A549 treated with Hydrocortisone at 1 μM for 4 hours (cell line): ENCODE measurements around the gene MSANTD1. TPM values are rescaled to one million over a fixed set of nuclear protein-coding genes. Genes with fewer than 3 reads are reported as not detected.

ENCODE experiments used
- total RNA-seq: library from RNA; stranded (reverse); fragments of 200-300 nt; extraction: Qiagen RNA extraction; gene quantifications from 5 replicates; pipeline ENCODE4 v1.2.3, GENCODE V29; 2022

The MSANTD1 gene
- 0.09 to 0.21 TPM (median 0.15 TPM) in 5 replicates for total RNA-seq

GRCh38 chr4:3248811-3249661 is at the start of gene MSANTD1:
MSANTD1 (plus strand) TSS chr4:3249159; CDS start chr4:3249223, 64 bp downstream.

GRCh38 chr4:3292571-3293400 is 43.8 kb downstream of the MSANTD1 start, which contains the start of gene RGS12:
RGS12 (plus strand) TSS chr4:3293021; CDS start chr4:3316171, 23,150 bp downstream.

Other genes with a start within 250 kb of the MSANTD1 start
- gene HTT-AS, start 174.6 kb upstream of the MSANTD1 start, total RNA-seq, result not detected in 5 replicates
- 9.9 to 14.3 TPM (median 13.2 TPM) in 5 replicates for gene HTT, start 174.5 kb upstream of the MSANTD1 start, total RNA-seq
- gene RGS12, start 43.9 kb downstream of the MSANTD1 start, total RNA-seq, result 8.4 to 12.3 TPM (median 10.1 TPM) in 5 replicates
- 0.08 to 0.35 TPM (median 0.20 TPM) in 5 replicates for gene HGFAC, start 192.8 kb downstream of the MSANTD1 start, total RNA-seq
- 0.23 to 0.66 TPM (median 0.30 TPM) in 5 replicates for gene DOK7, start 214.1 kb downstream of the MSANTD1 start, total RNA-seq